Transverse colon (tissue), 4 donors: ENCODE measurements around the gene SLK. TPM values are rescaled to one million over a fixed set of nuclear protein-coding genes. Genes with fewer than 3 reads are reported as not detected.
A peak's percentile ranks its signal among the peaks of the same experiment; 100 is the strongest.

Experiments
- DNase-seq: peaks from one replicate; pipeline ENCODE4 v3.0.0-alpha.2; 2019
- H3K27ac ChIP-seq, 4 donors: fragments of 200-600 bp; sonication (generic); 2 replicates each; pipeline ENCODE4 v1.5.1; 2016 to 2018; ENCODE audit warnings: inconsistent platforms in 4 of 4
- H3K27me3 ChIP-seq: fragments of 200-600 bp; sonication (generic); 2 replicates; pipeline ENCODE4 v1.5.1; 2017; ENCODE audit warnings: inconsistent platforms
- H3K36me3 ChIP-seq, 4 donors: fragments of 200-600 bp; sonication (generic); 2 replicates each; pipeline ENCODE4 v1.5.1; 2017 to 2019; ENCODE audit warnings: inconsistent platforms in 4 of 4
- H3K4me1 ChIP-seq, 4 donors: fragments of 200-600 bp; sonication (generic); 2 replicates each; pipeline ENCODE4 v1.5.1; 2017 to 2020; ENCODE audit warnings: inconsistent platforms in 4 of 4
- H3K4me3 ChIP-seq, 4 donors: fragments of 200-600 bp; sonication (generic); 1 replicate in 1 of 4; 2 replicates in 3 of 4; pipeline versions ENCODE4 v1.5.1 to v1.6.1; 2017 to 2019; ENCODE audit warnings: inconsistent platforms in 4 of 4
- H3K9me3 ChIP-seq, 2 donors: fragments of 200-600 bp; sonication (generic); 2 replicates each; pipeline ENCODE4 v1.5.1; 2017 to 2019; ENCODE audit warnings: inconsistent platforms in 2 of 2
- CTCF ChIP-seq, 5 experiments: fragments of 200-600 bp in 3 of 5; fragments of 450-650 bp in 2 of 5; sonication (generic) in 3 of 5; IDR thresholded peaks; 1 replicate in 2 of 5; 2 replicates in 3 of 5; pipeline ENCODE4 v1.5.1; 2016 to 2017; ENCODE audit warnings: antibody characterized with exemption in 5 of 5, inconsistent platforms in 3 of 5, mild to moderate bottlenecking in 2 of 5, moderate library complexity in 1 of 5
- EP300 ChIP-seq: sonication (generic); formaldehyde crosslinking; IDR thresholded peaks from one replicate; pipeline ENCODE4 v1.6.1; 2017; ENCODE audit warnings: antibody characterized with exemption, low read depth
- POLR2A ChIP-seq: fragments of 450-650 bp; IDR thresholded peaks from one replicate; pipeline ENCODE4 v1.6.1; 2016; ENCODE audit warnings: antibody characterized with exemption, mild to moderate bottlenecking, moderate library complexity
- POLR2AphosphoS5 ChIP-seq, 3 donors: sonication (generic); formaldehyde crosslinking; IDR thresholded peaks; one replicate each; pipeline ENCODE4 v1.6.1; 2016; ENCODE audit warnings: antibody characterized with exemption in 3 of 3
- WGBS, 2 donors: methylation state at CpG; one replicate each; pipeline ENCODE4 v1.1.5; 2018; ENCODE audit warnings: low coverage in 1 of 2; 5-methylcytosine and 5-hydroxymethylcytosine counted together
- in situ Hi-C, 4 donors: fragments of 200-750 bp; cut with MboI; loops; one replicate each; pipeline versions ENCODE4 v1.15.0 to v1.15.1; 2017; ENCODE audit warnings: low sequenced_read_pairs in 3 of 4, low pct_ligation_motif_present in 1 of 4, low pct_unique_long_range_greater_than_20kb in 1 of 4
- intact Hi-C: fragments of 100-400 bp; cut with DNase I; formaldehyde crosslinking; loops from one replicate; pipeline ENCODE4 v1.15.1; 2023; ENCODE audit warnings: low total_unique reads
- total RNA-seq, 4 donors: library from RNA; depleted of rRNA; stranded (reverse); fragments of >200 nt; gene quantifications; one replicate each; pipeline ENCODE4 v1.1.0, GENCODE V29; 2016

The SLK gene
- total RNA-seq, 4 donors from 2014 or later = 33.2 to 76.4 (median 55.7) TPM

GRCh38 chr10:103979530-103979929 lies 12.6 kb downstream of the SLK start:
- DNase-seq = no peak
- TF ChIP-seq POLR2AphosphoS5 (IDR thresholded peaks at IDR 0.05) (no peak), EP300 (no peak), POLR2A (no peak), CTCF (IDR thresholded peaks at IDR 0.05) (no peak)
- Histone ChIP-seq H3K36me3 (no peaks in the 10 kb centered on the region), H3K9me3 (no peaks in the 10 kb centered on the region), H3K4me1 (peaks cover 0 to 56% (median 9%) of the 10 kb centered on the region in 4 donors), H3K4me3 (no peak overlapping the region), H3K27ac (no peak overlapping the region), H3K27me3 (no peaks in the 10 kb centered on the region)
- WGBS, 2 donors = 85 to 100% methylated on average over 1 to 2 of the region's 2 CpGs
- intact Hi-C loops (no loop called here), in situ Hi-C loops (no loop called here)

GRCh38 chr10:103980288-103980906 lies 13.5 kb downstream of the SLK start:
- intact Hi-C loops = no loop called here
- 66 to 81% methylated on average over 6 of the region's 6 CpGs for WGBS, 2 donors
- Histone ChIP-seq H3K27ac (no peak overlapping the region), H3K9me3 (no peaks in the 10 kb centered on the region), H3K36me3 (no peaks in the 10 kb centered on the region), H3K27me3 (no peaks in the 10 kb centered on the region), H3K4me3 (no peak overlapping the region), H3K4me1 (peaks cover 0 to 65% (median 11%) of the 10 kb centered on the region in 4 donors)
- in situ Hi-C loops = loop anchor here in 1 of 4 donors (10.0 kb wide), 1 partner anchor 86 kb away; no protein-coding TSS in a partner anchor
- no peak for DNase-seq
- TF ChIP-seq EP300 (no peak), POLR2A (no peak), POLR2AphosphoS5 (IDR thresholded peaks at IDR 0.05) (no peak), CTCF (IDR thresholded peaks at IDR 0.05) (no peak)

GRCh38 chr10:103982639-103983038 lies 15.7 kb downstream of the SLK start:
- intact Hi-C loops = no loop called here
- TF ChIP-seq CTCF (IDR thresholded peaks at IDR 0.05) (peak in 1 of 5 experiments; percentile 1), POLR2AphosphoS5 (IDR thresholded peaks at IDR 0.05) (no peak)
- Histone ChIP-seq H3K36me3 (no peaks in the 10 kb centered on the region), H3K27ac (no peak overlapping the region), H3K9me3 (no peaks in the 10 kb centered on the region), H3K27me3 (no peaks in the 10 kb centered on the region), H3K4me1 (peaks cover 0 to 66% (median 12%) of the 10 kb centered on the region in 4 donors), H3K4me3 (no peak overlapping the region)
- in situ Hi-C loops = loop anchor here in 1 of 4 donors (10.0 kb wide), 1 partner anchor 88 kb away; no protein-coding TSS in a partner anchor
- no peak for DNase-seq
- 95 to 100% methylated on average over 2 to 4 of the region's 4 CpGs for WGBS, 2 donors

GRCh38 chr10:103983367-103983911 lies 16.5 kb downstream of the SLK start:
- no peaks in the 10 kb centered on the region for H3K27me3 ChIP-seq
- H3K27ac ChIP-seq = peak overlapping the region in 2 of 4 donors; percentile 13 to 15
- H3K9me3 ChIP-seq = no peaks in the 10 kb centered on the region
- DNase-seq = no peak
- 16 to 31% methylated on average over 4 of the region's 4 CpGs for WGBS, 2 donors
- intact Hi-C loops = no loop called here
- in situ Hi-C loops = loop anchor here in 1 of 4 donors (10.0 kb wide), 1 partner anchor 89 kb away; no protein-coding TSS in a partner anchor
- no peaks in the 10 kb centered on the region for H3K36me3 ChIP-seq
- peaks cover 0 to 72% (median 14%) of the 10 kb centered on the region in 4 donors for H3K4me1 ChIP-seq
- TF ChIP-seq EP300 (no peak), POLR2A (no peak), CTCF (IDR thresholded peaks at IDR 0.05) (no peak), POLR2AphosphoS5 (IDR thresholded peaks at IDR 0.05) (no peak)
- H3K4me3 ChIP-seq = no peak overlapping the region
